GM12878 (cell line): ENCODE measurements around the gene PCDHGA1. TPM values are rescaled to one million over a fixed set of nuclear protein-coding genes. Genes with fewer than 3 reads are reported as not detected.

Source experiments
- ATAC-seq: fragments of 200-7000 bp; cut with Tn5 transposase; 3 replicates; pipeline ENCODE4 v1.9.1; 2020; ENCODE audit warnings: mild to moderate bottlenecking, moderate library complexity
- BruUV-seq: library from RNA; stranded (reverse); fragments of 400-500 nt; replicated peaks from 2 replicates; lab custom pipeline; 2021; lab: Mats Ljungman, UMichigan
- CTCF ChIA-PET: fragments of 300-600 bp; sonication (Branson Sonifier 250); formaldehyde crosslinking; extraction: SDS; loops from one replicate; lab custom pipeline; 2021; ENCODE audit warnings: inconsistent platforms; lab: Yijun Ruan, JAX
- POLR2A ChIA-PET: fragments of 350-600 bp; formaldehyde crosslinking; extraction: SDS; loops from one replicate; lab custom pipeline; 2021; ENCODE audit warnings: inconsistent platforms; lab: Charles Lee
- RAD21 ChIA-PET: fragments of 300-600 bp; sonication (Branson Sonifier 250); formaldehyde crosslinking; loops from one replicate; lab custom pipeline; 2023; ENCODE audit warnings: antibody characterized with exemption; ENCODE audit not compliant: unreplicated experiment; lab: Charles Lee
- SMC1A ChIA-PET: fragments of 300-600 bp; sonication (Branson Sonifier 250); formaldehyde crosslinking; loops from one replicate; lab custom pipeline; 2023; ENCODE audit not compliant: unreplicated experiment, uncharacterized antibody; lab: Charles Lee
- DNase-seq: peaks from one replicate; pipeline ENCODE4 v3.0.0-alpha.2; 2011; ENCODE audit warnings: low read depth, low spot score
- FAIRE-seq: peaks from 3 replicates; lab custom pipeline; 2011; peaks lifted over from hg19 to GRCh38; lab: Jason Lieb, UNC
- H2AFZ ChIP-seq: 2 replicates; pipeline ENCODE4 v1.6.0; 2011; ENCODE audit warnings: low read depth, low read length, control low read depth; ENCODE audit not compliant: control insufficient read depth
- H3K27ac ChIP-seq: 2 replicates; pipeline ENCODE4 v1.5.1; 2011; ENCODE audit warnings: control low read depth; ENCODE audit not compliant: control insufficient read depth, insufficient read depth
- H3K27me3 ChIP-seq, 2 experiments: replicated peaks in 1 of 2; 2 replicates each; pipeline versions ENCODE4 v1.6.0 to v1.6.1; 2011; ENCODE audit warnings: low read length in 1 of 2; ENCODE audit not compliant: control insufficient read depth in 2 of 2, insufficient read depth in 2 of 2
- H3K36me3 ChIP-seq, 2 experiments: 2 replicates each; pipeline ENCODE4 v1.5.1; 2011; ENCODE audit warnings: low read length in 1 of 2; ENCODE audit not compliant: control insufficient read depth in 2 of 2, insufficient read depth in 2 of 2
- H3K4me1 ChIP-seq: 2 replicates; pipeline ENCODE4 v1.6.1; 2011; ENCODE audit warnings: mild to moderate bottlenecking, low read length, moderate library complexity, mixed read lengths; ENCODE audit not compliant: control insufficient read depth, insufficient read depth
- H3K4me2 ChIP-seq: 2 replicates; pipeline ENCODE4 v1.6.0; 2011; ENCODE audit warnings: control low read depth; ENCODE audit not compliant: control insufficient read depth, insufficient read depth
- H3K4me3 ChIP-seq: fragments of 200-600 bp; sonication (generic); 2 replicates; pipeline ENCODE4 v1.5.1; 2016
- H3K79me2 ChIP-seq: 2 replicates; pipeline ENCODE4 v1.6.0; 2011; ENCODE audit warnings: low read length; ENCODE audit not compliant: control insufficient read depth, insufficient read depth
- H3K9ac ChIP-seq: 2 replicates; pipeline ENCODE4 v1.8.0; 2011; ENCODE audit warnings: low read length, control low read depth, mixed read lengths; ENCODE audit not compliant: control insufficient read depth, insufficient read depth
- H3K9me3 ChIP-seq: replicated peaks from 3 replicates; pipeline ENCODE4 v1.5.1; 2011; ENCODE audit warnings: mild to moderate bottlenecking, low read length; ENCODE audit not compliant: control insufficient read depth, insufficient read depth
- H4K20me1 ChIP-seq: 2 replicates; pipeline ENCODE4 v1.6.0; 2011; ENCODE audit not compliant: control insufficient read depth, insufficient read depth
- CBX3 ChIP-seq: fragments of 200-600 bp; sonication (generic); IDR thresholded peaks from 2 replicates; pipeline ENCODE4 v1.6.1; 2016; ENCODE audit warnings: low read depth, borderline replicate concordance
- EED ChIP-seq: sonication (generic); IDR thresholded peaks from 2 replicates; pipeline ENCODE4 v1.6.1; 2016; ENCODE audit warnings: antibody characterized with exemption, low read depth
- FOXK2 ChIP-seq: fragments of 450-650 bp; IDR thresholded peaks from 2 replicates; pipeline ENCODE4 v1.6.1; 2017; ENCODE audit warnings: mild to moderate bottlenecking, moderate library complexity
- IKZF2 ChIP-seq, 2 experiments: fragments of 450-650 bp; IDR thresholded peaks; 2 replicates each; pipeline ENCODE4 v1.6.1; 2017; ENCODE audit warnings: mild to moderate bottlenecking in 2 of 2, moderate library complexity in 2 of 2
- NFYA ChIP-seq: IDR thresholded peaks from 2 replicates; pipeline ENCODE4 v1.6.1; 2011; ENCODE audit warnings: low read depth, mild to moderate bottlenecking, low read length, improper control_type of control experiment, borderline replicate concordance
- NR2C1 ChIP-seq: fragments of 450-650 bp; IDR thresholded peaks from 2 replicates; pipeline ENCODE4 v1.6.1; 2017; ENCODE audit warnings: antibody characterized with exemption, mild to moderate bottlenecking, moderate library complexity
- NRF1 ChIP-seq: conservative IDR thresholded peaks from 2 replicates; pipeline ENCODE4 v1.6.1; 2011; ENCODE audit warnings: mild to moderate bottlenecking, low read depth, low read length, improper control_type of control experiment
- PAX5 ChIP-seq: IDR thresholded peaks from 2 replicates; pipeline ENCODE4 v1.6.1; 2011; ENCODE audit warnings: low read depth, low read length, borderline replicate concordance
- SIX5 ChIP-seq: IDR thresholded peaks from 2 replicates; pipeline ENCODE4 v1.6.1; 2011; ENCODE audit warnings: mild to moderate bottlenecking, low read depth, low read length, moderate library complexity; ENCODE audit not compliant: severe bottlenecking
- SMAD1 ChIP-seq: fragments of 450-650 bp; IDR thresholded peaks from 2 replicates; pipeline ENCODE4 v1.6.1; 2018; ENCODE audit warnings: mild to moderate bottlenecking, low read depth; ENCODE audit not compliant: partially characterized antibody
- SRF ChIP-seq, 2 experiments: IDR thresholded peaks; 2 replicates each; pipeline ENCODE4 v1.6.1; 2011; ENCODE audit warnings: low read depth in 2 of 2, low read length in 2 of 2, mild to moderate bottlenecking in 1 of 2, moderate library complexity in 1 of 2
- WGBS: methylation state at CpG from one replicate; pipeline ENCODE4 v1.1.6; 2016; ENCODE audit warnings: low lambda C conversion rate; ENCODE audit not compliant: insufficient replicate concordance, insufficient coverage; ENCODE audit errors: missing lambda C conversion rate; 5-methylcytosine and 5-hydroxymethylcytosine counted together
- in situ Hi-C: fragments of 300-500 bp; cut with MboI; formaldehyde crosslinking; loops from 9 replicates; pipeline ENCODE4 v1.14.3; 2018; ENCODE audit warnings: mixed read lengths
- intact Hi-C: fragments of 100-400 bp; cut with micrococcal nuclease; formaldehyde crosslinking; loops from one replicate; pipeline ENCODE4 v1.14.2; 2022; ENCODE audit not compliant: unreplicated experiment
- polyA plus RNA-seq, 11 experiments: library from polyadenylated mRNA; depleted of rRNA in 4 of 11; unstranded in 6 of 11; stranded (reverse) in 5 of 11; fragments of >200 nt; fragmentation: Nextera tagmentation in 4 of 11; fragmentation: Illumina TruSeq in 1 of 11; extraction: Ambion mirVana in 4 of 11; extraction: Trizol in 1 of 11; gene quantifications; 1 replicate in 1 of 11; 2 replicates in 10 of 11; pipeline versions ENCODE4 v1.2.1 to v1.2.3, GENCODE V29; 2011 to 2016; ENCODE audit warnings: inconsistent platforms in 2 of 11, missing spikeins in 2 of 11, low read depth in 1 of 11
- total RNA-seq, 4 experiments: library from RNA; depleted of rRNA in 3 of 4; stranded (reverse); fragments of >200 nt in 3 of 4; fragmentation: Illumina TruSeq in 1 of 4; extraction: Trizol in 1 of 4; gene quantifications; 2 replicates each; pipeline versions ENCODE4 v1.2.1 to v1.2.3, GENCODE V29; 2013 to 2021
- TF ChIP-seq, protein P1 (sequence below): IDR thresholded peaks from 2 replicates; pipeline ENCODE4 v1.6.1; 2011; ENCODE audit warnings: low read depth, low read length, improper control_type of control experiment, borderline replicate concordance

Gene PCDHGA1
- total and polyA plus RNA-seq, 10 of the 15 experiments (the other 5 are each of a cell fraction or from before 2014, with no cell fraction given) = 0.02 to 0.51 (median 0.19) TPM; not detected in 3

DNA sequence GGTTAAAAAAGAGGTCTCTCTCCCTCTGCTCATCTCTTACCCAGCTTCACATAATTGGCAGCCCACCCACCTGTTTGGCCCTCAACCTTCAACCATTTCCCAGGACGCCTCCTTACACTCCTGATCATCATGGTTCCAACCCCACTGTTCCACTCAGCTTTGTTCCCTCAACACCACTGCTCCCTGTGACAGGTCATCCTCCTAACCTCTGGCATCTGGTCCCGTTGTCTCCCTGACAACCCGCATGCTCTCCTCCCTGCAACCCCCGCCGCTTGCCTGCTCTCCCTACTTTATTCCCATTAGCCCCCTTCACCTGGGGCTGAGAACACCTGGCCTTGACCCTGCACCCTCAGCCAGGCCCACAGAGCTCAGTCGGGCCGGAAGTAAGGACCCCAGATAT, 171.4 kb downstream of the PCDHGA1 start:
- H3K4me3 ChIP-seq = no peak overlapping the region
- DNase-seq (no peak), FAIRE-seq (no peak), ATAC-seq (no peak)
- no TSS peak for BruUV-seq
- POLR2A ChIA-PET = interaction anchor here (1.2 kb wide), 2 partner anchors 9 to 13 kb away, joined by 3 to 4 read pairs; partner anchors contain the start of gene PCDHGC5
- TF ChIP-seq CBX3 (no peak), SMAD1 (no peak), NFYA (no peak)
- H3K4me2 ChIP-seq = no peak overlapping the region
- no peaks in the 10 kb centered on the region for H3K79me2 ChIP-seq
- intact Hi-C loops = no loop called here
- in situ Hi-C loops = no loop called here
- H3K36me3 ChIP-seq = peaks cover 0 to 4% of the 10 kb centered on the region in 2 experiments; a peak in 1 of 4 replicates
- RAD21 ChIA-PET = interaction anchor here (1.2 kb wide), 1 partner anchor 16 kb away, joined by 4 read pairs; no protein-coding TSS in a partner anchor
- H4K20me1 ChIP-seq = no peaks in the 10 kb centered on the region
- SMC1A ChIA-PET = interaction anchor here (0.7 to 1.6 kb wide), 3 partner anchors 13 to 22 kb away, joined by 3 to 4 read pairs (median 4); no protein-coding TSS in a partner anchor
- H3K27me3 ChIP-seq = no peaks in the 10 kb centered on the region
- no peaks in the 10 kb centered on the region for H3K9me3 ChIP-seq
- no peak overlapping the region for H3K9ac ChIP-seq
- no peak overlapping the region for H3K27ac ChIP-seq
- CTCF ChIA-PET = interaction anchor here (0.6 to 4.4 kb wide), 5 partner anchors 9 to 1365 kb away, joined by 3 to 24 read pairs (median 8); partner anchors contain the start of gene PCDHGC3
- WGBS = 98% methylated on average over 7 of the region's 7 CpGs
- H2AFZ ChIP-seq = no peak overlapping the region
- peaks cover 21% of the 10 kb centered on the region for H3K4me1 ChIP-seq

DNA sequence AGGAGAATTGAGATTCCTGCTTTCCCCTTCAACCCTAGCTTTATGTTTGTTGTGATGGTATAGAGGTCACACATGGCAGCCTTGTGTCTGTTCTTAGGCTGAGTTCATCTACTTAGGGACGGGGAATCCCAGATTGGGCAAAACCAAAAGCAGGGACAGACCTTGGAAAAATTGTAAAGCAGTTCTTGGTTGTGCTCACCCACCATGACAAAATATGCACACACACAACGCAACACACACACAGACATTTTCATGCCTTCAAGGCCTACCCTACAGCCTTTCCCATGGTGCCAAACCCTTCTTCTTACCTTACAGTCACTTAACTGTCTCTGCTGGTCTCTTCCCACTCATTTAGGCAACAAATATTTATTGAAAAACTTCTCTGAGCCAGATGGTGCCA, 173.4 kb downstream of the PCDHGA1 start:
- FAIRE-seq = no peak
- SMC1A ChIA-PET = interaction anchor here (0.6 to 1.4 kb wide), 4 partner anchors 10 to 74 kb away, joined by 3 to 6 read pairs (median 4); partner anchors contain the start of gene PCDHGA12
- no TSS peak for BruUV-seq
- TF ChIP-seq FOXK2 (no peak), NRF1 (no peak), SIX5 (no peak), IKZF2 (IDR thresholded peaks at IDR 0.05) (peak in 1 of 2 experiments; percentile 18; a peak in 1 of 4 replicates), EED (0 out of 2 replicates have a peak, but pooled peaks have one; percentile 31), NR2C1 (no peak), PAX5 (peak; percentile 90; the same call in 1 of the 2 replicates), SRF (IDR thresholded peaks at IDR 0.05; ENCODE audit: low read depth in 2 of 2, low read length in 2 of 2) (no peak), NFYA (no peak)
- TF ChIP-seq, protein P1, sequence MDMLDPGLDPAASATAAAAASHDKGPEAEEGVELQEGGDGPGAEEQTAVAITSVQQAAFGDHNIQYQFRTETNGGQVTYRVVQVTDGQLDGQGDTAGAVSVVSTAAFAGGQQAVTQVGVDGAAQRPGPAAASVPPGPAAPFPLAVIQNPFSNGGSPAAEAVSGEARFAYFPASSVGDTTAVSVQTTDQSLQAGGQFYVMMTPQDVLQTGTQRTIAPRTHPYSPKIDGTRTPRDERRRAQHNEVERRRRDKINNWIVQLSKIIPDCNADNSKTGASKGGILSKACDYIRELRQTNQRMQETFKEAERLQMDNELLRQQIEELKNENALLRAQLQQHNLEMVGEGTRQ = no peak
- TF ChIP-seq, all 136 proteins: peak for 3
- in situ Hi-C loops (no loop called here), intact Hi-C loops (no loop called here)
- Histone ChIP-seq H3K79me2 (no peaks in the 10 kb centered on the region; the same call in 1 of the 2 replicates), H3K27ac (no peak overlapping the region; the same call in 1 of the 2 replicates), H3K9ac (no peak overlapping the region), H3K9me3 (no peaks in the 10 kb centered on the region), H4K20me1 (no peaks in the 10 kb centered on the region), H3K27me3 (no peaks in the 10 kb centered on the region), H3K4me2 (0 out of 2 replicates have a peak overlapping the region, but pooled peaks have one; percentile 33), H2AFZ (no peak overlapping the region; the same call in 1 of the 2 replicates), H3K36me3 (peaks cover 0 to 4% of the 10 kb centered on the region in 2 experiments; a peak in 1 of 4 replicates), H3K4me1 (peaks cover 38% of the 10 kb centered on the region), H3K4me3 (no peak overlapping the region)
- no peak for ATAC-seq
- RAD21 ChIA-PET = interaction anchor here (1.0 kb wide), 1 partner anchor 28 kb away, joined by 3 read pairs; the partner anchor contains the start of gene PCDHGC3
- POLR2A ChIA-PET = no interaction called here
- no peak for DNase-seq
- 7% methylated on average over 2 of the region's 2 CpGs for WGBS
- CTCF ChIA-PET = interaction anchor here (0.5 to 4.4 kb wide), 5 partner anchors 9 to 83 kb away, joined by 3 to 24 read pairs (median 4); partner anchors contain the start of gene PCDHGA11
